SK-N-MC (cell line): ENCODE results near the gene GALNT4.

ENCODE experiments used
- DNase-seq: peaks from one replicate; pipeline ENCODE4 v3.0.0-alpha.2; 2011; ENCODE audit warnings: low read depth, low spot score
- H3K27ac ChIP-seq: fragments of 200-600 bp; sonication (generic); 2 replicates; pipeline ENCODE4 v1.5.1; 2016; ENCODE audit warnings: mixed run types
- H3K36me3 ChIP-seq: fragments of 200-600 bp; sonication (generic); 2 replicates; pipeline ENCODE4 v1.6.1; 2017; ENCODE audit warnings: antibody characterized with exemption, low read length, mixed read lengths; ENCODE audit not compliant: insufficient read depth
- H3K4me3 ChIP-seq: fragments of 200-600 bp; sonication (generic); 2 replicates; pipeline ENCODE4 v1.5.1; 2016
- H3K9ac ChIP-seq: fragments of 200-600 bp; sonication (generic); 2 replicates; pipeline ENCODE4 v1.8.0; 2017; ENCODE audit warnings: mixed run types, mixed read lengths; ENCODE audit not compliant: insufficient read length
- H3K9me3 ChIP-seq: fragments of 200-600 bp; sonication (generic); 2 replicates; pipeline ENCODE4 v1.6.1; 2017; ENCODE audit warnings: low read depth, mild to moderate bottlenecking, antibody characterized with exemption, low read length, moderate library complexity, mixed read lengths
- EZH2 ChIP-seq: fragments of 200-600 bp; sonication (generic); IDR thresholded peaks from one replicate; pipeline ENCODE4 v1.6.1; 2017; ENCODE audit warnings: antibody characterized with exemption
- FOXP2 ChIP-seq: optimal IDR thresholded peaks from 2 replicates; pipeline ENCODE3; 2011; ENCODE audit warnings: mild to moderate bottlenecking, moderate library complexity; ENCODE audit not compliant: insufficient read depth; ENCODE audit errors: extremely low read length, control extremely low read depth
- POLR2AphosphoS5 ChIP-seq: IDR thresholded peaks from 2 replicates; pipeline ENCODE4 v1.6.1; 2012; ENCODE audit warnings: mild to moderate bottlenecking, low read depth, low read length, borderline replicate concordance

The GALNT4 gene

DNA sequence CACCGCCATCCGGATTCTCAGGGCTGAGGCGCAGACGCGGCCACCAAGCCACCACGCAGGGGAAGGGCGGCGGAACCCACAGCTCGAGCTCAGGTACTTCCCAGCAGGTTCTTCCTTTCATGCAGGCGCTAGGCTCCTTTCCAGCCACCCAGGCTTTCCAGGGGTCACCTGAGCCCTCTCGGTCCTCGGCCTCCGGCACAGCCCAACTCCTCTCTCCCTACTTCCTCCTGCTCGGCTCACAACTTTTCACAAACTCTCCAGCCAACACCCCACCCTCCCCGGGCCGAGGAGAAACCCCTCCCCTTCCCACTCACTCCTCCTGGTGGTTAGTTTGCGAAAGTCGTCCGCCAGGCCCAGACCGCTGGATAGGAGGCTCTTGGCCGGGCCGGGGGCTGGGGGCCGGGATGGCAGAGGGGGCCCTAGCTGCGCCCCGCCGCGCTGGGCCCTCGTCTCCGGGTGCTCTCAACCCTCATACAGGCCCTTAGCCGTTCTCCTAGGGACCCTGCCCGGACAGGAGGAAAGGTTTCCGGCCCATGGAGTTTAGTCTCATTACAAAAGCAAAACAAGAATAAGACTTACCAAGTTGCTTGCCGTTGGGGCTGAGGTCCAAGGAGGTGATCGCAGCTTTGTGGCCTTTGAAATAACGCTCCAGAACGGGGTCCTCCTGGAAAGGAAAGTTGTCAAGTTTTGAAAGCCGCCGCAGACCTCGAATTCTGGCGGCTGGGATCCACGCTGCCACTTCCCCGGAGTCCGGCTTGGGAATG, at the start of gene GALNT4:
Gene GALNT4, minus strand, starts transcription at position 256 of the 764 bp plus-strand sequence. Its CDS starts 247 bp downstream, at position 9.
- no peak for DNase-seq
- Histone ChIP-seq H3K9me3 (no peaks in the 10 kb centered on the region), H3K4me3 (peak within 1 kb of the TSS; percentile 98), H3K9ac (peak within 1 kb of the TSS; percentile 81), H3K36me3 (peaks cover 7% of the 10 kb centered on the region; the same call in 1 of the 2 replicates), H3K27ac (no peak within 1 kb of the TSS)
- TF ChIP-seq FOXP2: no peak
- no peak for TF ChIP-seq EZH2
- no peak; the same call in 1 of the 2 replicates for TF ChIP-seq POLR2AphosphoS5

DNA sequence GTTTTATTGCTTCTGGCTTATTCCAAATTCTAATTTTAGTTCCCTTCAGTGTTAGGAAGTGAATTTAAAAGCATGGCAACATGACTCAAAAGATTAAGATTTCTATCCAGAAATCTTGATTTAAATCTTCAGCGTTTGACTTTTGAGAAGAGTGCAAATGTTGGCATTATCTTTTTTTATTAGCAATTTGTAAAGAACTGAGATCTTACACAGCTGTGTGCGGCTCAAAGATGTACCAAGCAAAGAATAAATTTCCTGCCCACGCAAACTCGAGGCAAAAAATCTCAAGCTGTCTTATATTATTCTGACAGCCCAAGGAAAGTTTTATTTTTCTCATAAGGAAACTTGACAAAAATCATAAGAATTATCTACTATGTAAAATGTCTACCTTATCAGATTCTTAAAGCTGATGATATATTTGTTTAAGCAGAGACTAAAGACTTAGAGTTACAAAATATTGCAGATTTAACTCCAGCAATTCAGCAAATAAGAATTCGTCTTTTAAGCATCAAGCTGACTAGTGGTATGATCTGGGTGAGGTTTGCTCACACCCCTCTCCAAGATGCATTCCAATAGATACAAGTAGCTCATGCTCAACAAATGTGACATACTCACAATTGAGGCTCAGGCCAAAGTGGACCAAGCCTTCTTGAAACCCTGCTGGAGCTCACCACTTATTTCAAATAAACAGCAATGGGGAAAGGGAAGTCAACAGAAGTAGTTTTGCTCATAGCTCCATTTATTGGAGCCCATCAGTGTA, 48.6 kb upstream of the GALNT4 start:
- Histone ChIP-seq H3K27ac (peak overlapping the region; percentile 79), H3K9me3 (no peaks in the 10 kb centered on the region), H3K4me3 (peak overlapping the region; percentile 5; the same call in 1 of the 2 replicates), H3K9ac (no peak overlapping the region), H3K36me3 (no peaks in the 10 kb centered on the region)
- TF ChIP-seq POLR2AphosphoS5 (no peak), FOXP2 (no peak)
- DNase-seq: no peak

DNA sequence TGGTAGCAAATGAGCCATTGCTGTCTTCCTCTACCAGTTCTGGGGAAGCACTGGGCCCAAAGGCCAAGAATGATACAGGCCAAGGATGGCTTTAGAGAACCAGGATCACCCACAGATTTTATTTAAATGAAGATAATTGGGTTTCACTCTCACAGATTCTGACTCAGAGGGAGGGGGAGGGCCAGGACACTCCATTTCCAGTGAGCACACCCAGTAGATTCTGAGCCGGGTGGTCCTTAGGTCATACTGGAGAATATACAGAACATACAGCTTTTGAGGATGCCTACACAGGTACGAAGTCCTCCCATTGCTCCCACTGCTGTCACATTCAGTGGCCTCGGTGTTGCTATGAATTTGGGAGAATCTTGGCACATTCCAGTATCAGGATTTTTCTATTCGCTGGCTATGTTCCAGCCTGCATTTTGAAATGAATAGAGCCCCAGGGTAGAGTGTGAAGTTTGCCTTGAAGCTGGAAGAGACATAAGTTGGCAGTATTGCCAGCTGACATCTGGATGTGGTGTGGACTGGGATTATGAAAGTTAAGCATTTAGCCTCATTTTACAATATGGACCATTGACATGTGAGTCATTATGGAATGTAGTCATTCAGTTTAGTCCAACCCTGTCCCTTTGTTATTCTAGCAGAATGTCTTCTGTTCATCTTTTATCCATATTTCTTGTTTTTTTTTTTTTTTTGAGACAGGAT, 47.0 kb upstream of the GALNT4 start:
- no peak; the same call in 1 of the 2 replicates for TF ChIP-seq POLR2AphosphoS5
- TF ChIP-seq FOXP2: no peak
- TF ChIP-seq EZH2: no peak

DNA sequence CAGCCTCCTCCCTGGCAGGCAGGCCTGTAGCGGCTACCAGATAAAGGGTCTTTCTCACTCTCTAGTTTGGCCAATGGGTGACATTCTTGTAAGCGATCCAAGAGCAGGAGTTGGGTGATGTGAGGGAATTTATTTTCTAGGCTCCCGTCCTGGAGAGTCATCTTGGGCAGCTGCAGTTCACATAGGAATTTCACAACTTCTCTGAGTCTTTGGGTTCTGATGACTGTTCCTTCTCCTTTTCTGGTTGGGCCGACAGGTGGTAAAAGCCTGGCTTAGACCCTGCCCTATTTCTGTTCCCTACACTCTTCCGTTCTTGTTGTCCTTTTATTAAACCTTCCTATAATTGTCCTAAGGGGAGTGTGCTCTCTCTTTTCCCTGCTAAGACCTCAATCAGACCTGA, 43.9 kb upstream of the GALNT4 start:
- DNase-seq: no peak
- H3K4me3 ChIP-seq: no peak overlapping the region
- H3K9ac ChIP-seq: no peak overlapping the region
- H3K27ac ChIP-seq: no peak overlapping the region
- TF ChIP-seq FOXP2 (no peak), POLR2AphosphoS5 (no peak), EZH2 (no peak)
- H3K36me3 ChIP-seq: no peaks in the 10 kb centered on the region
- H3K9me3 ChIP-seq: no peaks in the 10 kb centered on the region

More for the DNA sequence above, 47.0 kb upstream of the GALNT4 start:
- Histone ChIP-seq H3K9me3 (no peaks in the 10 kb centered on the region), H3K36me3 (no peaks in the 10 kb centered on the region), H3K9ac (no peak overlapping the region), H3K4me3 (no peak overlapping the region), H3K27ac (no peak overlapping the region)
- DNase-seq: peak; percentile 55

DNA sequence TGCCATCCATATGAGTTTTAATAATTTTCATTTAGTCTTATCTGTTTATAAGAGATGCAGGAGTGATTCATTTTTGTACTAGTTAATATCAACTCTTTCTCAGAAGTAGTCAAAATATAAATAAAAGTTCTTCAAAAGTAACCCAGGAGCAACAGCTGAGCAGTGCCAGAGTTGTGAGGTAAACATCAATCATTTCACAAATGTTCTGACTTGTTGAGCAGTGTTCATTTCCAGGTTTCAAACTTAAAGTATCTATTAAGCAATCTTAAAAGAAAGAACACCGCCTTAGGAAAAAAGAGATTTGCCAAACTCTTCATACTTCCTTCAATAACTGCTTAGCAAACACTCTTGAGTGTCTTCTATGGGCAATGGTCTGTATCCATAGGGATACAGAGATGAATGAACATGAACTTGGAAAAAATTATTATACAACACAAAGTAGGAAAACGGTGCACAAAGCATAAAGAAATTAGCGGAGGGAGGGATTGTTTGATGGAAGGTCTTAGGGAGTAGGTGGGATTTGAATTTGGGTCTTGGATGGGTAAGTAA, 43.2 kb upstream of the GALNT4 start:
- Histone ChIP-seq H3K27ac (no peak overlapping the region), H3K36me3 (no peaks in the 10 kb centered on the region), H3K4me3 (no peak overlapping the region), H3K9ac (no peak overlapping the region), H3K9me3 (no peaks in the 10 kb centered on the region)
- no peak for TF ChIP-seq POLR2AphosphoS5
- no peak for TF ChIP-seq EZH2
- no peak for TF ChIP-seq FOXP2
- no peak for DNase-seq

DNA sequence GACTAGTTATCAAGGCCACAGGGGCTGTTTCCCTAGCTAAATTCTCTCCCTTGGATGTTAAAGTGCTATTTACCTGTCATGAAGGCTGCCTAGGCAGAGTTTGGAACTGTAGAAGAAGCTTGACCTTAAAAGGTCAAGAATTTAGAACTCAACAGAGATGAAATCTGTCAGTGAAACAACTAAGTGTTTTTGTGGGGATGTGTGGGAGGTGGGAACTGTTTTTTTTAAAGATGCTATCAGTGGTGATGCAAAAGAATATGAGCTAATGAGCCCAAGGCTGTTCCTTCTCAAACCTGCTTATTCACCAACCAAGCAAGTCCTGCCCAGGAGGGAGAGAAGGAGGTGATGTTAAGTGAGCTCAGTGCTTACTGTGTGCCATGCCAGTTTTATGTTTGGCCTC, 42.0 kb upstream of the GALNT4 start:
- Histone ChIP-seq H3K27ac (no peak overlapping the region), H3K36me3 (no peaks in the 10 kb centered on the region), H3K4me3 (no peak overlapping the region), H3K9ac (no peak overlapping the region), H3K9me3 (no peaks in the 10 kb centered on the region)
- no peak for DNase-seq
- TF ChIP-seq FOXP2 (no peak), EZH2 (no peak), POLR2AphosphoS5 (no peak)

DNA sequence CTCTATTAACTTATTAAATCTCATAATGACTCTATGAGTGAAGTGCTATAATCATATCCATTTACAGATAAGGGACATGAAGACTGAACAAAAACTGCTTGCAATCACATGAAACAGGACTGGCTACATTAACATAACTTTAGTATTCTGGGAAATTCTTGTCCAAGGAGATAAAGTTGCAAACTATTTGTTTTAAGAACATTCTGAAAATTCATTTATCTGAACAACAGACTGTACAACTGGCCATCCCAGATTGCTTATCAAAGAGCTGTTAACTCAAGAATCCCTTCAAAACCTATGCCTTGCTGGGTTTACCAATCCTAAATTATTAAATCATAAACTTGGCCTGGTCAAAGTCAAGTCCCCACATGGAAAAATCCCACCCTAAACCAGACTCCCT, 40.4 kb upstream of the GALNT4 start:
- Histone ChIP-seq H3K36me3 (no peaks in the 10 kb centered on the region), H3K27ac (no peak overlapping the region), H3K9ac (no peak overlapping the region), H3K9me3 (no peaks in the 10 kb centered on the region), H3K4me3 (no peak overlapping the region)
- no peak for DNase-seq
- TF ChIP-seq EZH2: no peak
- no peak for TF ChIP-seq POLR2AphosphoS5
- TF ChIP-seq FOXP2: no peak

DNA sequence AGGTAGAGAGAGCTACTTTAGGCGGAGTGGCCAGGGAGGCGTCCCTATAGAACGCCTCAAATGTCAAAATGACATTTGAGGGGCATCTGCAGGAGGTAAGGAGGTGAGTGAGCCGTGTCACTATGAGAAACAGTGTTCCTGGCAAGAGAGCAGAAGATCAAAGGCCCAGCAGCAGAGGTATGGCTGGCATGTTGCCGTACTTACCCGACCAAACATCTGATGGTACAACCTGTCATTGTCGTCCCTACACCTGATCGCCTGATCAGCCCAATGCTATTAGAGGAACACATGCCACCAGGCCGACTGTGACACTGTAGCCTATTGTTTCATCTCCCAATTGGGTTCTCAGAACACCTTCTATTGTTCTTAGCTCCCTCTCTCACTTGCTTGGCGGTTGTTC, 35.2 kb upstream of the GALNT4 start:
- DNase-seq: no peak
- Histone ChIP-seq H3K27ac (no peak overlapping the region), H3K36me3 (no peaks in the 10 kb centered on the region), H3K9me3 (no peaks in the 10 kb centered on the region), H3K4me3 (no peak overlapping the region), H3K9ac (no peak overlapping the region)
- TF ChIP-seq FOXP2 (no peak), POLR2AphosphoS5 (no peak), EZH2 (no peak)
